GM10266 (cell line): Measurements from ENCODE around the gene MAST4.

Experiments used
- DNase-seq: peaks from one replicate; pipeline ENCODE4 v3.0.0; 2012; ENCODE audit errors: extremely low spot score
- TF ChIP-seq, protein P1 (sequence below): IDR thresholded peaks from 2 replicates; pipeline ENCODE4 v1.5.1; 2012; ENCODE audit warnings: mild to moderate bottlenecking, low read depth; ENCODE audit not compliant: control insufficient read depth, insufficient read depth; ENCODE audit errors: missing control alignments

Gene MAST4

DNA sequence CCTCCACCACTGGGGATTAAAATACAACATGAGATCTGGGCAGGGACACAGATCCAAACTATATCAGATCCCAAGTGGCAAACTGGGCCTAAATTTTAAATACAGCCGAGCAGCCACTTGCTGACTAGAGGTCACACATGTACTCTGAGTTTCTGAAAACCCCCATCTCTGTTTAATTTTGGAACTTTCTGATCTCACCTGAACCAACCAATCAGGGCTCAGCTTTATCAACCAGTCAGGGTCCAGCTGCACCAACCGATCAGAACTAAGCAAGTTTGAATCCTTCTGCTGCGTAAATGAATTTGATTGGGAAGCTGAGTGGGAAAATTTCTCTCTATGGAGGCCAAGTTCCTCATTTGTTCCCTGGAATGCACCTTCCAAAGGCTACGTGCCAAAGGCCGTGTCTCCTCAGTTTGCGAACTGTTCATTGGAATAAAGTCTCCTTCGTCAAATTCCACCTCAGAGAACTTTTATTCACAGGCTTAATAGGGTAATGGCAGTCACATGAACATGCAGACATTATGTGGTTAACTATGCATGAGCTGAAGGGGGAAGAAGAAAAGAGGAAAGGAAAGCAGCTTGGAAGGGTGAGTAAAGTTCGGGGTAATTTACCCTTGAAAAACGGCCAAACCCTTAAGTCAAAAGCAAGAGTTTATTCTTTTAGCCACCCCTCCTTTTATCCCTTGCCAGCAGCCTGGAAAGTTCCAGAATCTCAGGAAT lies 596.7 kb downstream of the MAST4 start:
- TF ChIP-seq, protein P1, sequence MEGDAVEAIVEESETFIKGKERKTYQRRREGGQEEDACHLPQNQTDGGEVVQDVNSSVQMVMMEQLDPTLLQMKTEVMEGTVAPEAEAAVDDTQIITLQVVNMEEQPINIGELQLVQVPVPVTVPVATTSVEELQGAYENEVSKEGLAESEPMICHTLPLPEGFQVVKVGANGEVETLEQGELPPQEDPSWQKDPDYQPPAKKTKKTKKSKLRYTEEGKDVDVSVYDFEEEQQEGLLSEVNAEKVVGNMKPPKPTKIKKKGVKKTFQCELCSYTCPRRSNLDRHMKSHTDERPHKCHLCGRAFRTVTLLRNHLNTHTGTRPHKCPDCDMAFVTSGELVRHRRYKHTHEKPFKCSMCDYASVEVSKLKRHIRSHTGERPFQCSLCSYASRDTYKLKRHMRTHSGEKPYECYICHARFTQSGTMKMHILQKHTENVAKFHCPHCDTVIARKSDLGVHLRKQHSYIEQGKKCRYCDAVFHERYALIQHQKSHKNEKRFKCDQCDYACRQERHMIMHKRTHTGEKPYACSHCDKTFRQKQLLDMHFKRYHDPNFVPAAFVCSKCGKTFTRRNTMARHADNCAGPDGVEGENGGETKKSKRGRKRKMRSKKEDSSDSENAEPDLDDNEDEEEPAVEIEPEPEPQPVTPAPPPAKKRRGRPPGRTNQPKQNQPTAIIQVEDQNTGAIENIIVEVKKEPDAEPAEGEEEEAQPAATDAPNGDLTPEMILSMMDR, result no peak
- DNase-seq, result no peak

DNA sequence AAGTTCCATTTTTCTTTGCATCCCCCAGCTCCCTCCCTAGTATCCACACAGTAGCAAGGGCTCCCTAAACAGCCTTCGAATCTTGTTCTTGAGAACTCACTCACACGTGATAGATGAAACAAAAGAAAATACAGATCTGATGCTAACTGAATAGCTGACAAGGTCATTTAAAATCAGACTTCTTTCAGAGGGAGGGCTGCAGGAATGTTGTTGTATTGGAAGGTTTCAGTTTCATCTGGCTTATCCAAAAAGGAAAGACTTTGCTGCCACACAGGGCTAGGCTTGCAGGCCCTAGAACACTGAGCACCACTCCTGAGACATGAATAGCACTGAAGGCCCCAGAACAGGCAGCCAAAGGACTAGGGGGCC lies 597.2 kb downstream of the MAST4 start:
- DNase-seq, result no peak
- TF ChIP-seq, protein P1, result no peak

DNA sequence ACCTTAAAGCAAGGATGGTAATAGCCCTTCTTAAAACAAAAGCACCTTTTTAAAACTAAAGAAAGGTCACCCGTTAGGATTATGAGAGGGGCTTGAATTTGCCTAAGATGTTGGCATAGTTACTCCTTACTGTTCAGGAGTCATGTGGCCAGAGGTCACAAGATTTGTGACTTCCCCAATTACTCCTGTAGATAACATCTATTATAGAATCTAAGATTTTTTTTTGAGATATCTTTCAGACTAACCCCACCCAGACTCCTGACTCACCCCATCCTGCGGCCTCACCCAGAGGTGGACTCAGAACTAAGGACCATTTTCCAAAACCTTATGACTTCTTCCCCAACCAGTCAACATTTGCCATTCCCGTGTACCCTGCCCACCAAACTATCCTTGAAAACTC lies 598.0 kb downstream of the MAST4 start:
- TF ChIP-seq, protein P1, result no peak
- no peak for DNase-seq

DNA sequence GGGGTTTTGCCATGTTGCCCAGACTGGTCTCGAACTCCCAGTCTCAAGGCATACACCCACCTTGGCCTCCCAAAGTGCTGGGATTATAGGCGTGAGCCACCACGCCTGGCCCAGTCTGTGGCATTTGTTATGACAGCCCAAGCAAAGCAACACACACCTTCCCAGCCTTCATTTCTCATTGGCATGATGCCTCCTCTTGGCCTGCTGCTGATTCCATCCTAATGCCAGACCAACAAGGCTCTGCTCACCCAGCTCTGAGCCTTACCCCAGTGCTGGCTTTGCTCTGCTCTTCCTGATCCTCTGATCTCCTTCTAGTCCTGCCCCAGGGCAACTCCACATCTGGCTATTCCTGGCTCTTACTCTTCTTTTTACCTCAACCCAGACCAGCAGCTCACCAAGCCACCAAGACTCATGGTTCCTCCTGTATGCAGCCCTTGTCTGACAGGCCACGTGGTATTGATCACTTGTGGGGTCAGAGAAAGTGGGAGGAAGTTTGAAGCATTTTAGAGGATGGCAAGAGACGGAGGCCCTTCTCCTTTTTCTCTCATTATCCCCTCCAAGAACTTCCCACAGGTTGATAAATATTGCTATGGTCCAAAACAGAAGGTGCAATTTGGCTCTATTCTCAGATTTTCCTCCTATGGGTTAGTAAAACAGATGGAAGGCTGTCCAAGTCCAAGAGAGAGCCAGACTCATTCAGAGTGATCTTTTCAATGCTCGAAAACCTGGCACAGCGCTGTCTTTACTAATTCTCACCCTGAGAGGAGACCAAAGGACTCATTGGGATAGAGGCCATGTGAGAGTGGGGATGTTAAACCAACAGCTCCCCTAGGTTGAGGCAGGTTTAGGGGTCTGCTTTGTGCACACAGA lies 599.4 kb downstream of the MAST4 start:
- TF ChIP-seq, protein P1, result no peak
- no peak for DNase-seq

DNA sequence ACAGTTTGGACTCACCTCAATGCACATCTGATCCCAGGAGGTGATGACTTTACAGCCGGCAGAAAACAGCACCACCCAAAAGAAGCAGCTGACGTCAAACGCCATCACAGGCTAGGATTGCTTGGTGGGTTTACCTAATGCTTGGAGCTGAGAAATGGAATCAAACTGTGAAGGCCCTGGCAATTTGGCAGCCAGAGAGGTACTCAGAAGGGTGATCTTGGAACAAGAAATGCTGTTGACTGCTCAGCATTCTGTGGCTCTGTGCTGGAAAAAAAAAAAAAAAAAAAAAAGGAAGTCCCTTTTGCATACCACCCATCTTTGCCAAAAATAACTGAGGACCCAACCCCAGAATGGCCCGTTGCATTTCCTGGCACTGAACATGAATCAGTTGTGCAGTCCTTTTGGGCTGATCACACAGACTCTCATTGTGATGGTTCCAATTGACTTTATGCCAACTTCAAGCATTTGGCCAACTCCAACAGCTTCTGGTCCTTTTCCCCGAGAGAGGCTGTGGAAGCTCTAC lies 600.4 kb downstream of the MAST4 start, which contains the start of gene CD180:
TSS of gene CD180 (minus strand) at position 263 of the 523 bp plus-strand sequence. CDS start at position 105, 158 bp downstream.
- TF ChIP-seq, protein P1, result no peak
- no peak for DNase-seq

DNA sequence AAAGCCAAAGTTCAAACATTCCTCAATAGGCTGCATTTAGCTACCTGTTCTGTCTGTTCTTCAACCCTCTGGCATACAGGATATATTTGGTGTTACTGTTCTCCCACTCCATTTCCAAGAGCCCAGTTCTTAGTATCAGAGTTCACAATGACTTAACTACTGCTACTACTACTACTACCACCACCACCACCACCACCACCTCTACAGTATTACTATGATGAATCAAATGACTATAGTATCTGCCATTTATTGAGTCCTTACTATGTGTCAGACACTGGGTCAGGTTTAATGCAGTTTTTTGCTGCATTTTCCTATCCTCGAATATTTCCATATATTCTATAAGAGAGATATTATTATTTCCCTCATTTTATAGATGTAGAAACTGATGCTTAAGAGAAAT lies 601.3 kb downstream of the MAST4 start:
- DNase-seq, result no peak
- TF ChIP-seq, protein P1, result no peak

DNA sequence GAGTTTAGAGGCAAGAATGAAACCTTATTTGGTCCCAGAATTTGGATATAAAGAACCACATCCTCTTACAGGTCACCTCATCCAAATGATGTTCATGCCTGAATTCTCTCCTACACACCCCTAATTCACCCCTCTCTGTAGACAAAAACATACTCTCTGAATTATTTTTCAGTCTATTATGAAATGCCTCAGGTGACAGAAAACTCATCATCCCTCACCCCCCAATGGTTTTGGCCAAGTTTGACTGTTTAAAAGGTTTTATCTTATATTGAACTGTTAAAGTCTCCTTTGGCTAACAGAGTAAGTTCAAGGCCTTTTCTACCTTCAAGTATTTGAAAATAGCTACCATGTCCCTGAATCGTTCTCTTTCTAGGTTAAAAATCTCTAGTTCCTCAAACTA lies 602.7 kb downstream of the MAST4 start:
- no peak for DNase-seq
- TF ChIP-seq, protein P1, result no peak
